GM12873 (cell line): Measurements from ENCODE around the gene TAOK1.
A peak's percentile ranks its signal among the peaks of the same experiment; 100 is the strongest.

Experiments
- CTCF ChIP-seq: IDR thresholded peaks from 2 replicates; pipeline ENCODE4 v1.5.1; 2012; ENCODE audit warnings: low read depth, mild to moderate bottlenecking, moderate library complexity, low read length, control low read depth; ENCODE audit not compliant: insufficient read depth; ENCODE audit errors: missing control alignments

The TAOK1 gene

GRCh38 chr17:29583324-29584248 is 193.4 kb downstream of the TAOK1 start:
- TF ChIP-seq CTCF, result no peak

GRCh38 chr17:29584452-29585079 is 194.4 kb downstream of the TAOK1 start:
- no peak for TF ChIP-seq CTCF

- TF ChIP-seq CTCF, result peak; percentile 70
Measured at GRCh38 chr17:29585080-29585751, 195.1 kb downstream of the TAOK1 start.

- no peak for TF ChIP-seq CTCF
Measured at GRCh38 chr17:29586676-29587469, 196.7 kb downstream of the TAOK1 start.

- no peak for TF ChIP-seq CTCF
Measured at GRCh38 chr17:29587591-29587990, 197.4 kb downstream of the TAOK1 start.

- TF ChIP-seq CTCF, result no peak
Measured at GRCh38 chr17:29588017-29588561, 197.9 kb downstream of the TAOK1 start.
